ENCODE data around the gene KIF18B. TPM values are rescaled to one million over a fixed set of nuclear protein-coding genes. Genes with fewer than 3 reads are reported as not detected.

KIF18B gene
- total and polyA plus RNA-seq, 2 of the 8 experiments (the other 6 are each of a cell fraction or from before 2014, with no cell fraction given) = 39.0 to 59.4 TPM

- TF ChIP-seq POLR2AphosphoS5 (IDR thresholded peaks at IDR 0.05; ENCODE audit: low read depth, low read length) = no peak
- TF ChIP-seq CTCF (IDR thresholded peaks at IDR 0.05; ENCODE audit: control extremely low read depth in 1 of 3, insufficient read depth in 1 of 3, low read depth in 1 of 3, low read length in 3 of 3) = no peak
- no peak for TF ChIP-seq MAFK (IDR thresholded peaks at IDR 0.05; ENCODE audit: low read depth, low read length)
- no peak for TF ChIP-seq TAF7 (optimal IDR thresholded peaks at IDR 0.05; ENCODE audit: borderline replicate concordance, low read depth, low read length)
- no peak for TF ChIP-seq CEBPB (IDR thresholded peaks at IDR 0.05; ENCODE audit: low read depth, low read length)
- no peak for TF ChIP-seq CTBP2 (IDR thresholded peaks at IDR 0.05; ENCODE audit: borderline replicate concordance, insufficient read depth, insufficient read length, low read length)
- TF ChIP-seq SP2 (IDR thresholded peaks at IDR 0.05; ENCODE audit: low read length) = no peak
- no peak for TF ChIP-seq ATF2 (IDR thresholded peaks at IDR 0.05; ENCODE audit: low read length)
Measured at GRCh38 chr17:44901411-44901921, 46.1 kb downstream of the KIF18B start (continued).
